NCI-H748 treated with DMSO at 0.1 percent for 48 hours (cell line): ENCODE results near the gene TP53AIP1.

Experiments
- DNase-seq: peaks from one replicate; lab custom pipeline; 2025; lab: John Stamatoyannopoulos, UW

The TP53AIP1 gene

DNA sequence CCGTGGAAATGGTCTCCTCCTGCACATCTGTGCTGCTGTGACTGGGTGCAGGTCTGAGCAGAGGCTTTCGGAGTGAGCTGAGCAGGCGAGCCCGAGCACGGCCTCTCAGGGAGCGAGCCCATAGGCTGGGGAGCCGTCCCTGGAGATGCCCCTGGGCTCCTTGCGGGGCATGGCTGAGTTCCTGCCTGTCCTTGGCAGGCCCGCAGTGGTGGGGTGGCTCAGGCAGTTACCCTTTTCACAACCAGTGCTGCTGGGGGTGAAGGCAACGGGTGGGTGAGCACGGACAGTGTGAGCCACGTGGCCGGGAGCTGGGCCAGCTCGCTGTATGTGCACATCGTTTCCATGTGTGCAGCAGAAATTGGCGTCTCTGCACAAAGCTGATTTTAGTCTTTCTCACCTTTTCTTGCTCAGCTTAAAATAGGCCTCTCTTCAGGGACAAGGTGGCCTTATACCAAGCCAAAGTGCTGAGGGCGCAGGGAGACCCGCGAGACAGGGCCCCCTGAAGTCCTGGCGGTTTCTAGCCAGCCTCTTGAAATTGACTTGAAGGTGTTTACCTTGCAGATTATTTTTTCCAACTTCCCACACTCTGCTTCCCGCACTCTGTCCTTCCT is at the start of gene TP53AIP1:
TP53AIP1 (minus strand) TSS at position 55 of the 611 bp plus-strand sequence. CDS start 5,053 bp downstream, outside the sequence.
- no peak for DNase-seq

GRCh38 chr11:128988242-128988970 is 45.7 kb upstream of the TP53AIP1 start:
- no peak for DNase-seq

DNA sequence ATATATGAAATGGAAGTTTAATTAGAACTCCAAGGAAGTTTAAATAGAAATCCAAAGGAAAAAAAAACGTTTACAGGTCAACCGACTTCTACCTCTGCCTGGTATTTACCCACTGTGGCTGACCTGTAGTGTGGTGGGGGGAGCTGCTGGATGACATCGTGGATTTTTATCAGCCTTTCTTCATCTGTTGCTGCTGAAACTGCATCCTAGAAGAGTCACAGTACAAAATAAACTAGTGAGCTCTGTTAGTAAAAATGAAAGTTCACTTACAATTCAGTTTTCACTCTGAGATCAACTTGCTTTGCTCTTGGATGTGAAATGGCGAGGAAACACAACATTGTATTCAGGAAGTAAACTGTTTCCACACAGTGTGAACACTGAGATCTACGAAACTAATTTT is 43.2 kb upstream of the TP53AIP1 start:
- DNase-seq, result no peak

- no peak for DNase-seq
These were observed 40.4 kb upstream of the TP53AIP1 start for GRCh38 chr11:128983023-128983422.

GRCh38 chr11:128981254-128981653 is 38.6 kb upstream of the TP53AIP1 start:
- DNase-seq, result no peak

DNA sequence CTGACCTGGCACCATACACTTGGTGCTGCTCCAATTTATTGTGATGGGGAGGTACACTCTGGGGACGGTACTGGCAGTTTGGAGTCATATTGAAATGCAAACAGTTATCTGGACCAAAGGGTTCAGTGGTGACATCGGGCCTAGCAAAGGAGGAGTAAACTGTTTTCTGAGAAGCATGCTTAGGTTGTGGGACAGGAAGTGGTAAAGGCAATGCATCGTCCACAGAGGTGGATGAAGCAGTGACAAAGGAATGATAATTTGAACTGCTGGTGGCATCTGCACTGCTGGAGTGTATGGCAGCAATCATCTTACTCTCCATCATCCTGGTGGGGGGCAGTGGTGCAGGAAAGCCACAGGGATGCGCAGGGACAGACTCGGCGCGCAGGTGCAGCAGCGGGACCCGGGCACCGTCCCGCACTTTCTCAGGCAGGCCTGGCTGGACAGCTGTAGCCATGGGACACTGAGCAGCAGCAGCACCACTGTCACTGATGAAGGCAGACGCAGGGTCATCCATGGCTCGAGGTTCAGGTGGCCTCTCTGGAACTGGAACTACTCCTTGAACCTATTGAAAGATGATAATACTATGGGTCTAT is 28.0 kb upstream of the TP53AIP1 start:
- no peak for DNase-seq

- no peak for DNase-seq
These were observed 26.2 kb upstream of the TP53AIP1 start for GRCh38 chr11:128968916-128969315.

- DNase-seq, result no peak
These were observed 24.9 kb upstream of the TP53AIP1 start for GRCh38 chr11:128967578-128967977.

GRCh38 chr11:128965485-128965884 is 22.8 kb upstream of the TP53AIP1 start:
- no peak for DNase-seq

GRCh38 chr11:128964463-128964930 is 21.8 kb upstream of the TP53AIP1 start:
- DNase-seq, result no peak

GRCh38 chr11:128963744-128964325 is 21.2 kb upstream of the TP53AIP1 start:
- DNase-seq, result no peak

DNA sequence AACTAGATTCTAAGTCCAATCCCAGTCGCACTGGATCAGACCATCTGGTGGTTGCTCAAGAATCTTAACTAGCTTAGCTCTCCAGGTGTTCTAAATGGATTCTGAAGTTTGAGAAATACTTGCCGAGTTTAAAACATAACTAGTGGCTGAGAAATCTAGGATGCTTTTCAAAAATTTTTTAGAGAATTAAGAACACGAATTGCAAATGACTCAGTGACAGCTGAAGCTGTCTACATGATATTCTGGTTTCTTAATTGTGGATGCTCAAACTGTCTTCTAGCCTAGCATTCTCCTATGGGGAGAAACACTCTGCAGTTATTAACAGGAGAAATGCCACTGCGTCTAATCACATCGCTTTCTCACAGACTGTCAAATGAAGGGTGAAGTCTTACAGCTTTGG is 20.2 kb upstream of the TP53AIP1 start:
- DNase-seq, result no peak

DNA sequence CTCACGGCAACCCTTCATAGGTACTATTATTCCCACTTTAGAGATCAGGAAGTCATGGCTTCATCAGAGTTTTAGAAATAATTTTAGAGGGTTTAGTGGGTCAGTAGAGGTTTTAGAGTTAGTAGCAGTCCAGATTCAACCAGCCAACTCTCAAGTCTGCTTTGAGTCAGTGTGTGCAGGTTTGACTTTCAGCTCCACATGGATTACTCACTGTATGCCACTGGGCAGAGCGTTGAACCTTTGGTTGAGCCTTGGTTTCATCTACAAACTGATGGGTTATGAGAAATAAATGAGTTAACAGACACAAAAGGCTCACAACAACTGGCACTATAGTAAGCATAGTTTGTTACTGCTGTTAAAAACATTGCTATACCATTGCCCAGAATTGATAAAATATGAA is 19.0 kb upstream of the TP53AIP1 start:
- DNase-seq, result no peak

DNA sequence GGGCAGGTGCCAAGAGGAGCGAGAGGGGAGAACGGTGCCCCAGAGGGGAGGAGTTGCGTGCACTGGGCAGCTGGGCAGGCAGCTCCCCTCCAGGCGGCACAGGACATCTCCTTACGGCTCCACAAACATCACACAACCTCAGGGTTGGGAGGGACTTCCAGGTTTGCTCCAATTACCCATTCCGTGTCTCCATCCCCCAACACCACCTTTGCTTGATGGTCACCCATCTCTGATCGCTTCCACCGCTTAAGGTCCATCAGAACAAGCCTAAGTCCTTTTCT is 14.5 kb upstream of the TP53AIP1 start:
- no peak for DNase-seq

DNA sequence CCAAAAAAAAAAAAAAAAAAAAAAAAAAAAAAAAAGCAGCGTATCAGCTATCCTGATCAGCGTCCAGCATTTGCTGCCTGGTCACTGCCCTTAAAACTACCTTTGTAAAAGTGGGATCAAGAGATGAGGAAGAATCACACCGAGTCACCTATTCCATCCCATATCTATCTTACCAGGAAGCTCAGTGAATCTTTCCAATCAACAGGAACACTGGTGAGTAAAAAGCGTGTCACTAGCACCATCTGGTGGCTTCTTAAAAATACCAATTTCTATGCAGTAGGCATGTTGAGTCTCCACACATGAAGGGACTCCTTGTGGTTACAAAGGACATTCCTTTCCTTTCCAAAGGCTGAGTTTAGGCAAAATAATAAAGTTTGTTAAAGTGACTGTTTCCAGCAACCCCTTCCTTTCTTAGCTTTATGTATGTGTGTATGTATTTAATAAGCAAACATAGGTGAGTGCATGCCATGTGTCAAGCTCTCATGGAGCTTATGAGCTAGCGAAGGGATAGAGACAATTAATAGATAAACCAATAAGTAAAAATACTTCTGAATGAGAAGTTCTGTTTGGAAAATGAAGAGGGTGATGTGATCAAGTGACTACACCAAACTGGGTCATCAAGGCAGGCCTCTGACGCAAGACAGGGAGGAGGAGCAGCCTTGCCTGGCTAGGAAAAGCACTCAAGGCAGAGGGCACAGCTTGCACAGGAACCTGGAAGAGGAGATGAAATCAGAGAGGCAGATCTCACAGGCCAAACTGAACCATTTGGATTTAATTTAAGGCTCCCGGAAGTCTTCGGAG is 13.9 kb upstream of the TP53AIP1 start:
- DNase-seq, result peak; percentile 55

DNA sequence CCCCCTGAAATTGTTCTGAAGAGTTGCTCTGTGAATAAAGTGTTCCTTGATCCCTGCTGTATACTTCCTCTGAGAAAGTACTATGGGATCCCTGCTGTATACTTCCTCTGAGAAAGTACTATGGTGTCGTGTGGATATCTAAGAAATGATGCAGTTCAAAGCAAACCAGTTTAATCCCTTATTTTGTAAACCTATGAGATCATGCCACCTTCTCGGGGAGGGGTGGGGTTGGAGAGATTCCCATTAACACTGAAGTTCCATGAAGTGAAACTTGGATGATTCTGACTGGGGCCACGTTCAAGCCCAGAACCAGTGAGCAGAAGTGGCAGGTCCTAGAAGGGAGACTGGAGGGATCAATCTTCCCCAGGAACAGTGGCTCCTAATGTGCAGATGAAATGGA is 13.0 kb upstream of the TP53AIP1 start:
- DNase-seq, result no peak

DNA sequence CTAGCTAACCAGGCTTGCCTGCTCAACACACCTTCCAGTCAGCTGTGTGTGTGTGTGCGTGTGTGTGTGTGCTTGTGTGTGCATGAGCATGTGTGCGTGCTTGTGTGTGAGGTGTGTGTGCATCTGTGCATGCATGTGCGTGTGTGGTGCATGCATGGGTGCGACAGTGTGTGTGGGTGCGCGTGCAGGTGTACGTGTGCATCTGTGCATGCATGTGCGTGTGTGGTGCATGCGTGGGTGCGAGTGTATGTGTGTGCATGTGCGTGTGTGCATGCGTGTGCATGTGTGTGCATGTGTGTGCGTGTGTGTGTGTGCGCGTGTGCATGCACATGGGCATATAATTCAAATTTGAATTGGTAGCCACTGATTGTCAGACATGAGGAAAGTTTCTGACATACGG is 10.5 kb upstream of the TP53AIP1 start:
- DNase-seq, result no peak

DNA sequence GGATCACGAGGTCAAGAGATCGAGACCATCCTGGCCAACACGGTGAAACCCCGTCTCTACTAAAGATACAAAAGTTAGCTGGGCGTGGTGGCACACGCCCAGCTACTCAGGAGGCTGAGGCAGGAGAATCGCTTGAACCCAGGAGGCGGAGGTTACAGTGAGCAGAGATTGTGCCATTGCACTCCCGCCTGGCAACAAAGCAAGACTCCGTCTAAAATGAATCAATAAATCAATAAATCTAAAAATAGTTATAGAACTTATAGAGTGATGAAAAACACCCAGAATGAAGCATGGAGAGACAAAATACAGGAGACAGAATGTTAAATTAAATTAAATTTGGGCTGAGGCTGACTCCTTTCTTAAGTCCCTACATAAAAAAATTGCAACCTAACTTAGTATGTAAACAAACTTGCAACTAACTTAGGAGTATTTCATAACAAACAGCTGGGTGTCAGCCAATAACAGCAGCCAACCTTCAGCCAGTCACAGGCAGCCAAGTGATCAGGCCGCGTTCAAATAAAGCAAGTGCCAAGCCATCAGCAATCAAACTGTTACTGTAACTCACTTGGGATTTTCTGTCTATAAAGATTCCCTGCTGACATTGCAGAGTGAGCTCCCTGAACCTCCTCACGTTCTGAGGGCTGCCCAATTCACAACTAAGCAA is 7.3 kb upstream of the TP53AIP1 start:
- DNase-seq, result no peak

- DNase-seq, result no peak
These were observed 5.9 kb upstream of the TP53AIP1 start for GRCh38 chr11:128948583-128948982.

DNA sequence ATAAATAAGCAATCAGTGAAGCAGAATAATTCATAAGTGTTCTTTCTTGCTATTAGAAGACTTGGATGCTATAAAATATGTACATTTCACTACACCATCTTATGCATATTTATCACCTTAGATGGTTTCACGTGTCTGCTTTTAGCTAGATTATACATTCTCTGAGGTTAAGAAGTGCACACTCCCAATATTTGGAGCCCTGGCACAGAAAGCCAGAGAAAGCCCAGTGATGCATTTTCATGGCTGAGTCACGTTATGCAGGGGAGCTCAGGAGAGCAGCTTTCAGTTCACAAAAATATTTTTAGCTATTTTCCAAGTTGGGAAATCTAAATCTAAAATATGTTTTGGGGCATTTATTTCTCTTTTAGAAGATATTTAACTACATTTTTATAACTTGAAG is 5.1 kb upstream of the TP53AIP1 start:
- DNase-seq, result no peak

DNA sequence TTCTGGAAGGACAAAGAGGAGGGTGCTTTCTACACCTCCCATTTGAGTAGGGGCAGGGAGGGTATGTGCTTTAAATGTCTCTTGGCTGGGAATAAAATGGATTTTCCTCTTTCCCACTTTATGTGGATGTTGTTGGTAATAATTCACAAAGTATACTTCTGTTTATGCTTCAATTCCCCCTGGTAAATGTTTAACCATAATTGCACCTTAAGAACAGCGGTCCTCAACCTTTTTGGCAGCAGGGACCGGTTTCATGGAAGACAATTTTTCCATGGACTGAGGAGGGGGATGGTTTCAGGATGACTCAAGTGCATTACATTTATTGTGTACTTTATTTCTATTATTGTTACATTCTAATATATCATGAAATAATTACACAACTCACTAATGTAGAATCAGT is 4.0 kb upstream of the TP53AIP1 start:
- no peak for DNase-seq
